Measurements from ENCODE around the gene SYNDIG1. TPM values are rescaled to one million over a fixed set of nuclear protein-coding genes. Genes with fewer than 3 reads are reported as not detected.

Gene SYNDIG1
- total RNA-seq: not detected in 2 replicates

DNA sequence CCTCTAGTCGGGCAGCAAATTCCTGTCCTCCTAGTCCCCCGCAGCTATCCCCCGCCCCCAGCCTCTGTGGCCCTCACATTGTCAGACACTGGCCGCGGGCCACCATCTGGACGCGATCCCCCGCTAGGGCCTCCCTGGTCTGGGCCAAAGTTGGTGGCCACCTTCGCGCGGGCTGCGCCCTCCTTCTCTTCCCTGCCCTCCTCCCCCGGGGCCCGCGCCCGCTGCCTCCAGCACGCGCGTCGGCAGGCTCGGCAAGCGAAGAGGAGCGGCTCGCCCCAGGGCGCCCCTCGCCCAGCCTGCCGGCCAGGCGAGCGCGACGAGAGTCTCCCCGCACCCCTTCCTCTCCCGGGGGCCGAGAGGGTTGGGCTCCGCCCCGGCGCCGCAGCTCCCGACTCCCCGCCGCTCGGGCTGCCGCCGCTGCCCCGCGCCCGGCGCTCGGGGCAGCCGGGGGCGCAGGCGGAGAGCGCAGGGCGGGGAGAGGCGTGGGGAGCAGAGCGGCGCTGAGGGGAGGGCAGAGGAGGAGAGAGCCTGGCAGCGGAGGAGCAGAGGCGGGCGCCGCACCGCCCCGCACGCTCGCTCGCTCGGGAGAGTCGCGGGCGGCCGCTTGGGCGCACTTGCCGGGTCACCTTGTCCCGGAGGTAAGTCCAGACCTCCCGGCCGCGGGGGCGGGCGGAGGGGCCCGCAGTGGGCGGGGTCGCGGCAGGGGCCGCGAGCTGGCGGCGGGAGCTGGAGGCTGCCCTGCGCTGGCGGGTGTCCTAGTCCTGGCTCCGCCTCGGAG, at the start of gene SYNDIG1:
Gene SYNDIG1, plus strand, starts transcription at position 514 of the 778 bp plus-strand sequence. CDS start 73,469 bp downstream, outside the sequence.

Measured in cardiac atrium fibroblast (primary cell).